Spleen (tissue), 11 donors: ENCODE data around the gene STAP1. TPM values are rescaled to one million over a fixed set of nuclear protein-coding genes. Genes with fewer than 3 reads are reported as not detected.

Source experiments
- DNase-seq: peaks from one replicate; pipeline ENCODE4 v3.0.0-alpha.2; 2020
- H3K27ac ChIP-seq, 8 donors: fragments of 200-600 bp; sonication (generic) in 7 of 8; 1 replicate in 4 of 8; 2 replicates in 4 of 8; pipeline versions ENCODE4 v1.5.0 to v1.8.0; 2016 to 2021; ENCODE audit warnings: inconsistent platforms in 4 of 8, mild to moderate bottlenecking in 4 of 8, moderate library complexity in 1 of 8
- H3K27me3 ChIP-seq, 7 donors: fragments of 200-600 bp; sonication (generic) in 6 of 7; replicated peaks in 1 of 7; 1 replicate in 4 of 7; 2 replicates in 3 of 7; pipeline versions ENCODE4 v1.5.0 to v1.8.0; 2016 to 2021; ENCODE audit warnings: inconsistent platforms in 3 of 7, mild to moderate bottlenecking in 1 of 7
- H3K36me3 ChIP-seq, 6 donors: fragments of 200-600 bp; sonication (generic) in 5 of 6; 1 replicate in 4 of 6; 2 replicates in 2 of 6; pipeline versions ENCODE4 v1.5.0 to v1.8.0; 2016 to 2021; ENCODE audit warnings: inconsistent platforms in 2 of 6
- H3K4me1 ChIP-seq, 6 donors: fragments of 200-600 bp; sonication (generic) in 5 of 6; 1 replicate in 3 of 6; 2 replicates in 3 of 6; pipeline versions ENCODE4 v1.5.0 to v1.8.0; 2016 to 2021; ENCODE audit warnings: inconsistent platforms in 3 of 6
- H3K4me3 ChIP-seq, 8 donors: fragments of 200-600 bp; sonication (generic) in 7 of 8; 1 replicate in 4 of 8; 2 replicates in 4 of 8; pipeline versions ENCODE4 v1.5.0 to v1.8.0; 2016 to 2021; ENCODE audit warnings: inconsistent platforms in 4 of 8, mild to moderate bottlenecking in 4 of 8, moderate library complexity in 2 of 8
- H3K9me3 ChIP-seq, 8 donors: fragments of 200-600 bp; sonication (generic) in 7 of 8; 1 replicate in 4 of 8; 2 replicates in 4 of 8; pipeline versions ENCODE4 v1.5.0 to v1.8.0; 2016 to 2021; ENCODE audit warnings: inconsistent platforms in 4 of 8
- POLR2A ChIP-seq, 3 donors: fragments of 450-650 bp; IDR thresholded peaks; one replicate each; pipeline ENCODE4 v1.5.1; 2017; ENCODE audit warnings: antibody characterized with exemption in 3 of 3, mild to moderate bottlenecking in 1 of 3
- POLR2AphosphoS5 ChIP-seq, 3 donors: sonication (generic); formaldehyde crosslinking; IDR thresholded peaks; one replicate each; pipeline ENCODE4 v1.5.1; 2017; ENCODE audit warnings: antibody characterized with exemption in 3 of 3
- intact Hi-C: fragments of 100-400 bp; cut with DNase I; formaldehyde crosslinking; loops from one replicate; pipeline ENCODE4 v1.15.0; 2023; ENCODE audit warnings: low total_unique reads
- polyA plus RNA-seq, 3 donors: library from polyadenylated mRNA; stranded (reverse); fragments of 200-250 nt; gene quantifications; one replicate each; pipeline ENCODE4 v1.2.1, GENCODE V29; 2013
- small RNA-seq, 4 donors: library from RNA; depleted of rRNA; stranded (forward); fragments of <200 nt; gene quantifications; one replicate each; pipeline ENCODE3, GENCODE V24; 2016
- total RNA-seq, 7 donors: library from RNA; depleted of rRNA in 3 of 7; stranded (reverse); fragments of >200 nt in 3 of 7; fragmentation: NEBNext Ultra II Directional in 4 of 7; extraction: Animal tissue kit (Norgen Biotek cat#: 25700) in 4 of 7; gene quantifications; one replicate each; pipeline versions ENCODE4 v1.1.0 to v1.2.1, GENCODE V29; 2016 to 2021
- TF ChIP-seq, protein P1 (sequence below), 11 experiments: fragments of 200-600 bp in 7 of 11; fragments of 450-650 bp in 4 of 11; sonication (generic) in 4 of 11; IDR thresholded peaks in 8 of 11; conservative IDR thresholded peaks in 3 of 11; 1 replicate in 7 of 11; 2 replicates in 4 of 11; pipeline versions ENCODE4 v1.4.0 to v1.8.0; 2016 to 2021; ENCODE audit warnings: antibody characterized with exemption in 11 of 11, inconsistent platforms in 4 of 11, mild to moderate bottlenecking in 1 of 11
- donor health status: healthy with polysubstance abuse.
- donor health status: DM: no; HTN: no; CAD: no; lungs with moderate emphysema.
- donor health status: DM: no; HTN: no; CAD: no.
- donor health status: Bipolar disorder and iron deficiency.
- donor health status: healthy.
- donor health status: DM: no; HTN: no; CAD: no.
- donor health status: DM: yes; HTN: yes; CAD: no.

The STAP1 gene
- total and polyA plus RNA-seq, 10 donors, result 22.3 to 74.1 (median 25.7) TPM

DNA sequence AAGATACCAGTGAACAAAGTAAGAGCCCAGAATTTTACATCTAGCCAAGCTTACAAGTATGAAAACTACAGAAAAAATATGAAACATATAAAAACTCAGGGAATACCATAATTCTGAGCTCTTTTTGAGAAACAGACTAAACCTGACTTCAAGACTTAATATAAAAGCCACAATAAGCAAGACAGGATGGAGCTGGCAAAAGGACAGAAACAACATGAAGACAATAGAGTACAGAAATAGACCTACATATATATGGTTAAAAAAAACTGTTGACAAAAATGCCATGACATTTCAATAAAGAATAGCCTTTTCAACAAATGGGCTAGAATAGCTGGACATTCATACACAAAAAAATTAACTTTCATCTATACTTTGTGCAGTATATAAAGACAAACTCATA lies 93.0 kb downstream of the STAP1 start:
- DNase-seq, result no peak
- Histone ChIP-seq H3K9me3 (peaks cover 0 to 7% (median 0%) of the 10 kb centered on the region in 8 donors), H3K36me3 (peaks cover 0 to 75% (median 26%) of the 10 kb centered on the region in 6 donors), H3K27me3 (no peaks in the 10 kb centered on the region), H3K4me3 (no peak overlapping the region), H3K4me1 (no peaks in the 10 kb centered on the region), H3K27ac (no peak overlapping the region)
- intact Hi-C loops, result no loop called here
- TF ChIP-seq POLR2AphosphoS5 (IDR thresholded peaks at IDR 0.05) (no peak), POLR2A (IDR thresholded peaks at IDR 0.05) (no peak)
- TF ChIP-seq, protein P1, sequence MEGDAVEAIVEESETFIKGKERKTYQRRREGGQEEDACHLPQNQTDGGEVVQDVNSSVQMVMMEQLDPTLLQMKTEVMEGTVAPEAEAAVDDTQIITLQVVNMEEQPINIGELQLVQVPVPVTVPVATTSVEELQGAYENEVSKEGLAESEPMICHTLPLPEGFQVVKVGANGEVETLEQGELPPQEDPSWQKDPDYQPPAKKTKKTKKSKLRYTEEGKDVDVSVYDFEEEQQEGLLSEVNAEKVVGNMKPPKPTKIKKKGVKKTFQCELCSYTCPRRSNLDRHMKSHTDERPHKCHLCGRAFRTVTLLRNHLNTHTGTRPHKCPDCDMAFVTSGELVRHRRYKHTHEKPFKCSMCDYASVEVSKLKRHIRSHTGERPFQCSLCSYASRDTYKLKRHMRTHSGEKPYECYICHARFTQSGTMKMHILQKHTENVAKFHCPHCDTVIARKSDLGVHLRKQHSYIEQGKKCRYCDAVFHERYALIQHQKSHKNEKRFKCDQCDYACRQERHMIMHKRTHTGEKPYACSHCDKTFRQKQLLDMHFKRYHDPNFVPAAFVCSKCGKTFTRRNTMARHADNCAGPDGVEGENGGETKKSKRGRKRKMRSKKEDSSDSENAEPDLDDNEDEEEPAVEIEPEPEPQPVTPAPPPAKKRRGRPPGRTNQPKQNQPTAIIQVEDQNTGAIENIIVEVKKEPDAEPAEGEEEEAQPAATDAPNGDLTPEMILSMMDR (IDR thresholded peaks at IDR 0.05 in 8 of 11, conservative IDR thresholded peaks at IDR 0.05 in 3 of 11), result no peak

Small RNAs within 50 kb of the gene (small RNA-seq; reads per million reads assigned to genes)
- 0 reads per million in 4 donors for gene AC096720.1

Other genes with a start within 250 kb of the STAP1 start
- gene CENPC, start 13.2 kb upstream of the STAP1 start, total RNA-seq, result 10 to 100 TPM; 32.5 to 60.2 (median 43.3) TPM
- 1 to 10 TPM; 5.4 to 7.1 (median 6.4) TPM for gene CENPC, start 13.2 kb upstream of the STAP1 start, polyA plus RNA-seq
- gene UBA6, start 142.4 kb downstream of the STAP1 start, total RNA-seq, result 100 to 1,000 TPM in 2 of 7 donors, 10 to 100 TPM in 5; 58.6 to 144 (median 75.9) TPM
- 1 to 10 TPM; 5.8 to 7.2 (median 6.8) TPM for gene UBA6, start 142.4 kb downstream of the STAP1 start, polyA plus RNA-seq
- under 1 TPM in 1 of 7 donors, not detected in 6; 0.37 TPM for gene GNRHR, start 195.7 kb downstream of the STAP1 start, total RNA-seq
- gene GNRHR, start 195.7 kb downstream of the STAP1 start, polyA plus RNA-seq, result not detected